Activated CD4-positive, alpha-beta T cell treated with anti-CD3 and anti-CD28 coated beads, Interleukin-2, amount 50 U/mL, for 4 hours (primary cell): ENCODE measurements around the gene NRIP3.
"Not testable (repeated sequence)": the region's sequence is repeated elsewhere in the genome, so short reads cannot be mapped to it uniquely, and the experiment has no call there.

ENCODE experiments used
- DNase-seq, 2 experiments: peaks; one replicate each; pipeline ENCODE4 v3.0.0-alpha.2; 2020

NRIP3 gene

GRCh38 chr11:9015677-9016076 is 11.9 kb upstream of the NRIP3 start:
- peak; percentile 32 to 36 for DNase-seq

- DNase-seq: no peak
Observed at GRCh38 chr11:9014826-9015225, 11.0 kb upstream of the NRIP3 start.

GRCh38 chr11:9013373-9013772 is 9.6 kb upstream of the NRIP3 start:
- no peak for DNase-seq

GRCh38 chr11:9009538-9009937 is 5.7 kb upstream of the NRIP3 start:
- not testable (repeated sequence) for DNase-seq

- DNase-seq: no peak
Observed at GRCh38 chr11:9008661-9009060, 4.9 kb upstream of the NRIP3 start.

GRCh38 chr11:9008011-9008550 is 4.3 kb upstream of the NRIP3 start:
- DNase-seq: no peak

GRCh38 chr11:9005087-9005486 is 1.3 kb upstream of the NRIP3 start:
- DNase-seq: no peak

GRCh38 chr11:9004183-9004926 is 554 bp upstream of the NRIP3 start:
- peak in 1 of 2 experiments; percentile 17 for DNase-seq

GRCh38 chr11:9002920-9003572 is 755 bp downstream of the NRIP3 start:
- DNase-seq: peak in 1 of 2 experiments; percentile 15

- DNase-seq: peak; percentile 13 to 15
Observed at GRCh38 chr11:9001736-9002135, 2.1 kb downstream of the NRIP3 start.

GRCh38 chr11:8998017-8998416 is 5.8 kb downstream of the NRIP3 start:
- DNase-seq: no peak

GRCh38 chr11:8997451-8997850 is 6.3 kb downstream of the NRIP3 start:
- DNase-seq: no peak

- no peak for DNase-seq
Observed at GRCh38 chr11:8989453-8989852, 14.3 kb downstream of the NRIP3 start.

- DNase-seq: no peak
Observed at GRCh38 chr11:8988329-8989234, 15.2 kb downstream of the NRIP3 start.

GRCh38 chr11:8987446-8987845 is 16.4 kb downstream of the NRIP3 start:
- DNase-seq: no peak

- DNase-seq: not testable (repeated sequence)
Observed at GRCh38 chr11:8986772-8987171, 17.0 kb downstream of the NRIP3 start.

GRCh38 chr11:8985462-8985861 is 18.3 kb downstream of the NRIP3 start:
- DNase-seq: no peak

- DNase-seq: no peak
Observed at GRCh38 chr11:8983552-8983951, 20.2 kb downstream of the NRIP3 start.

- DNase-seq: no peak
Observed at GRCh38 chr11:8980485-8980884, 23.3 kb downstream of the NRIP3 start.

GRCh38 chr11:8979365-8979764 is 24.4 kb downstream of the NRIP3 start:
- DNase-seq: not testable (repeated sequence)

GRCh38 chr11:8973121-8973520 is 30.7 kb downstream of the NRIP3 start:
- DNase-seq: no peak

- no peak for DNase-seq
Observed at GRCh38 chr11:8971924-8972316, 31.9 kb downstream of the NRIP3 start.
